GM23338 (cell line): ENCODE measurements around the gene GPD1. TPM values are rescaled to one million over a fixed set of nuclear protein-coding genes. Genes with fewer than 3 reads are reported as not detected.

Source experiments
- ATAC-seq: fragments of 200-7000 bp; cut with Tn5 transposase; 3 replicates; pipeline ENCODE4 v1.9.1; 2020
- DNase-seq: peaks from one replicate; pipeline ENCODE4 v3.0.0-alpha.2; 2015; ENCODE audit warnings: low spot score
- H2AFZ ChIP-seq: fragments of 200-600 bp; sonication (generic); 2 replicates; pipeline ENCODE4 v1.8.0; 2016; ENCODE audit warnings: antibody characterized with exemption, mild to moderate bottlenecking, moderate library complexity
- H3F3A ChIP-seq: fragments of 200-600 bp; sonication (generic); replicated peaks from 2 replicates; pipeline ENCODE4 v1.8.0; 2017; ENCODE audit warnings: antibody characterized with exemption, mixed run types, low read depth
- H3K27ac ChIP-seq: fragments of 200-600 bp; sonication (generic); 2 replicates; pipeline ENCODE4 v1.6.1; 2016; ENCODE audit warnings: low read depth
- H3K27me3 ChIP-seq: fragments of 200-600 bp; sonication (generic); 2 replicates; pipeline ENCODE4 v1.8.0; 2016; ENCODE audit warnings: mild to moderate bottlenecking, mixed run types, moderate library complexity; ENCODE audit not compliant: insufficient read depth
- H3K36me3 ChIP-seq: fragments of 200-600 bp; sonication (generic); 2 replicates; pipeline ENCODE4 v1.8.0; 2016; ENCODE audit warnings: mild to moderate bottlenecking; ENCODE audit not compliant: insufficient read depth
- H3K4me1 ChIP-seq: fragments of 200-600 bp; sonication (generic); 2 replicates; pipeline ENCODE4 v1.8.0; 2016; ENCODE audit warnings: mild to moderate bottlenecking, moderate library complexity; ENCODE audit not compliant: insufficient read depth
- H3K4me2 ChIP-seq: fragments of 200-600 bp; sonication (generic); 2 replicates; pipeline ENCODE4 v1.7.1; 2017; ENCODE audit warnings: mixed run types
- H3K4me3 ChIP-seq: fragments of 200-600 bp; sonication (generic); 2 replicates; pipeline ENCODE4 v1.6.1; 2016; ENCODE audit warnings: mixed run types
- H3K79me2 ChIP-seq: fragments of 200-600 bp; sonication (generic); replicated peaks from 2 replicates; pipeline ENCODE4 v1.8.0; 2017; ENCODE audit warnings: mild to moderate bottlenecking; ENCODE audit not compliant: insufficient read depth
- H3K9me2 ChIP-seq: fragments of 200-600 bp; sonication (generic); 2 replicates; pipeline ENCODE4 v1.8.0; 2017; ENCODE audit not compliant: insufficient read depth
- H4K20me1 ChIP-seq: fragments of 200-600 bp; sonication (generic); replicated peaks from 2 replicates; pipeline ENCODE4 v1.8.0; 2017; ENCODE audit warnings: mild to moderate bottlenecking; ENCODE audit not compliant: insufficient read depth
- H3K27ac Mint-ChIP-seq: 2 replicates; pipeline ENCODE4 v1.8.0; 2020; ENCODE audit warnings: inconsistent platforms, mild to moderate bottlenecking, moderate library complexity, mixed read lengths
- H3K27me3 Mint-ChIP-seq: 3 replicates; pipeline ENCODE4 v1.8.0; 2022; ENCODE audit warnings: low read depth, mild to moderate bottlenecking, moderate library complexity, mixed read lengths, inconsistent platforms; ENCODE audit not compliant: insufficient read depth, poor library complexity
- H3K36me3 Mint-ChIP-seq: 3 replicates; pipeline ENCODE4 v1.8.0; 2021; ENCODE audit warnings: low read depth, mild to moderate bottlenecking, inconsistent platforms, moderate library complexity, mixed read lengths
- H3K4me1 Mint-ChIP-seq: 3 replicates; pipeline ENCODE4 v1.8.0; 2020; ENCODE audit warnings: mild to moderate bottlenecking, inconsistent platforms, mixed read lengths
- H3K4me3 Mint-ChIP-seq: 3 replicates; pipeline ENCODE4 v1.8.0; 2021; ENCODE audit warnings: moderate library complexity, mild to moderate bottlenecking, inconsistent platforms, mixed read lengths
- H3K9me3 Mint-ChIP-seq: 3 replicates; pipeline ENCODE4 v1.8.0; 2020; ENCODE audit warnings: moderate library complexity, mild to moderate bottlenecking, inconsistent platforms, mixed read lengths
- CREB1 ChIP-seq: fragments of 250-450 bp; sonication (Bioruptor Pico); IDR thresholded peaks from 2 replicates; pipeline ENCODE4 v1.5.0; 2020; ENCODE audit warnings: low read depth, mild to moderate bottlenecking, moderate library complexity
- CTCF ChIP-seq, 2 experiments: fragments of 200-600 bp in 1 of 2; sonication (generic) in 1 of 2; conservative IDR thresholded peaks; 2 replicates each; pipeline versions ENCODE4 v1.5.1 to v1.6.1; 2016 to 2017; ENCODE audit warnings: antibody characterized with exemption in 2 of 2, low read depth in 2 of 2, mild to moderate bottlenecking in 2 of 2, moderate library complexity in 1 of 2
- ETS1 ChIP-seq: IDR thresholded peaks from 2 replicates; pipeline ENCODE4 v1.6.1; 2016; ENCODE audit warnings: antibody characterized with exemption
- EZH2 ChIP-seq: fragments of 200-600 bp; sonication (generic); IDR thresholded peaks from one replicate; pipeline ENCODE4 v1.8.0; 2017; ENCODE audit warnings: antibody characterized with exemption, mild to moderate bottlenecking, low read depth; ENCODE audit not compliant: unreplicated experiment
- EZH2phosphoT487 ChIP-seq: fragments of 200-600 bp; sonication (generic); IDR thresholded peaks from one replicate; pipeline ENCODE4 v1.8.1; 2018; ENCODE audit warnings: antibody characterized with exemption; ENCODE audit not compliant: unreplicated experiment
- JUNB ChIP-seq: IDR thresholded peaks from one replicate; pipeline ENCODE4 v1.6.1; 2016; ENCODE audit warnings: antibody characterized with exemption; ENCODE audit not compliant: unreplicated experiment
- NANOG ChIP-seq: IDR thresholded peaks from 2 replicates; pipeline ENCODE4 v1.6.1; 2016; ENCODE audit warnings: antibody characterized with exemption, borderline replicate concordance
- POLR2AphosphoS5 ChIP-seq: IDR thresholded peaks from 2 replicates; pipeline ENCODE4 v1.6.1; 2016; ENCODE audit warnings: antibody characterized with exemption, low read depth
- REST ChIP-seq: IDR thresholded peaks from one replicate; pipeline ENCODE4 v1.6.1; 2018; ENCODE audit warnings: antibody characterized with exemption; ENCODE audit not compliant: unreplicated experiment
- STAT1 ChIP-seq: IDR thresholded peaks from one replicate; pipeline ENCODE4 v1.6.1; 2016; ENCODE audit warnings: antibody characterized with exemption; ENCODE audit not compliant: unreplicated experiment
- ZNF114 ChIP-seq: fragments of 250-450 bp; sonication (Bioruptor Pico); IDR thresholded peaks from 2 replicates; pipeline ENCODE4 v1.5.0; 2020; ENCODE audit warnings: mild to moderate bottlenecking, moderate library complexity
- ZNF331 ChIP-seq: fragments of 250-450 bp; sonication (Bioruptor Pico); IDR thresholded peaks from 2 replicates; pipeline ENCODE4 v1.5.0; 2020; ENCODE audit warnings: low read depth, mild to moderate bottlenecking, moderate library complexity
- ZNF462 ChIP-seq: fragments of 250-450 bp; sonication (Bioruptor Pico); IDR thresholded peaks from 2 replicates; pipeline ENCODE4 v1.5.0; 2020; ENCODE audit warnings: mild to moderate bottlenecking, moderate library complexity
- polyA plus RNA-seq: library from polyadenylated mRNA; unstranded; fragments of >200 nt; fragmentation: Nextera tagmentation; extraction: Ambion mirVana; gene quantifications from 2 replicates; pipeline ENCODE4 v1.2.1, GENCODE V29; 2016
- total RNA-seq: library from RNA; depleted of rRNA; stranded (reverse); fragments of >200 nt; shearing (Covaris generic); gene quantifications from 2 replicates; pipeline ENCODE4 v1.2.3, GENCODE V29; 2014

Gene GPD1
- total and polyA plus RNA-seq, 2 experiments from 2014 or later: 0.36 to 0.45 TPM

- Mint-ChIP-seq H3K27me3 (no peaks in the 10 kb centered on the region), H3K27ac (no peak overlapping the region; the same call in 1 of the 2 replicates), H3K4me3 (no peak overlapping the region), H3K36me3 (no peaks in the 10 kb centered on the region; the same call in 2 of the 3 replicates), H3K4me1 (no peaks in the 10 kb centered on the region), H3K9me3 (no peaks in the 10 kb centered on the region)
- TF ChIP-seq NANOG (no peak), EZH2phosphoT487 (no peak), POLR2AphosphoS5 (no peak), ZNF331 (CRISPR knock-in tag) (no peak), ZNF462 (CRISPR knock-in tag) (no peak), CREB1 (CRISPR knock-in tag) (no peak), CTCF (conservative IDR thresholded peaks at IDR 0.05; ENCODE audit: low read depth in 2 of 2) (no peak), STAT1 (no peak), JUNB (no peak), EZH2 (no peak), ETS1 (no peak), ZNF114 (CRISPR knock-in tag) (no peak), REST (no peak)
- Histone ChIP-seq H3K36me3 (no peaks in the 10 kb centered on the region), H3K4me2 (no peak overlapping the region), H4K20me1 (peaks cover 4% of the 10 kb centered on the region; the same call in 1 of the 2 replicates), H3K27me3 (no peaks in the 10 kb centered on the region), H3K9me2 (no peaks in the 10 kb centered on the region), H3K27ac (no peak overlapping the region), H2AFZ (no peak overlapping the region), H3K79me2 (peaks cover 7% of the 10 kb centered on the region; the same call in 1 of the 2 replicates), H3K4me1 (no peaks in the 10 kb centered on the region), H3K4me3 (no peak overlapping the region), H3F3A (no peaks in the 10 kb centered on the region)
- ATAC-seq: no peak
- no peak for DNase-seq
Measured at GRCh38 chr12:50120521-50120920, 16.7 kb downstream of the GPD1 start.
